GDM1 (cell line): ENCODE results near the gene GDPD5.

ENCODE experiments used
- DNase-seq: peaks from one replicate; lab custom pipeline; 2025; lab: John Stamatoyannopoulos, UW

The GDPD5 gene

GRCh38 chr11:75557666-75558494 lies 32.1 kb upstream of the GDPD5 start:
- no peak for DNase-seq

- no peak for DNase-seq
Observed at GRCh38 chr11:75556275-75556674, 30.5 kb upstream of the GDPD5 start.

- DNase-seq, result no peak
Observed at GRCh38 chr11:75555079-75555811, 29.5 kb upstream of the GDPD5 start.

GRCh38 chr11:75554258-75555022 lies 28.7 kb upstream of the GDPD5 start:
- DNase-seq, result no peak

- DNase-seq, result no peak
Observed at GRCh38 chr11:75553889-75554257, 28.1 kb upstream of the GDPD5 start.

GRCh38 chr11:75553182-75553581 lies 27.4 kb upstream of the GDPD5 start:
- DNase-seq, result no peak

GRCh38 chr11:75549370-75549958 lies 23.7 kb upstream of the GDPD5 start:
- DNase-seq, result no peak

GRCh38 chr11:75548595-75549272 lies 23.0 kb upstream of the GDPD5 start:
- no peak for DNase-seq

GRCh38 chr11:75547617-75548058 lies 21.9 kb upstream of the GDPD5 start:
- DNase-seq, result no peak

GRCh38 chr11:75547177-75547576 lies 21.4 kb upstream of the GDPD5 start:
- no peak for DNase-seq

- DNase-seq, result no peak
Observed at GRCh38 chr11:75543806-75544205, 18.1 kb upstream of the GDPD5 start.

- DNase-seq, result no peak
Observed at GRCh38 chr11:75542088-75542438, 16.3 kb upstream of the GDPD5 start.

GRCh38 chr11:75541193-75542087 lies 15.7 kb upstream of the GDPD5 start:
- DNase-seq, result no peak

- no peak for DNase-seq
Observed at GRCh38 chr11:75539459-75540334, 14.0 kb upstream of the GDPD5 start.

- DNase-seq, result no peak
Observed at GRCh38 chr11:75538150-75538942, 12.6 kb upstream of the GDPD5 start.

- DNase-seq, result no peak
Observed at GRCh38 chr11:75537740-75538139, 12.0 kb upstream of the GDPD5 start.

GRCh38 chr11:75536786-75537641 lies 11.3 kb upstream of the GDPD5 start:
- no peak for DNase-seq

GRCh38 chr11:75535071-75535470 lies 9.3 kb upstream of the GDPD5 start:
- DNase-seq, result no peak
